GM12864 (cell line): ENCODE results near the gene SLC26A8.

Source experiments
- DNase-seq: peaks from one replicate; pipeline ENCODE4 v3.0.0-alpha.2; 2011; ENCODE audit warnings: low read depth
- H3K4me3 ChIP-seq: 2 replicates; pipeline ENCODE4 v1.5.1; 2011; ENCODE audit warnings: mild to moderate bottlenecking, low read depth, low read length, control low read depth
- TF ChIP-seq, protein P1 (sequence below): IDR thresholded peaks from 2 replicates; pipeline ENCODE4 v1.5.1; 2011; ENCODE audit warnings: low read depth, mild to moderate bottlenecking, moderate library complexity, low read length, control low read depth, inconsistent platforms; ENCODE audit errors: missing control alignments

SLC26A8 gene

DNA sequence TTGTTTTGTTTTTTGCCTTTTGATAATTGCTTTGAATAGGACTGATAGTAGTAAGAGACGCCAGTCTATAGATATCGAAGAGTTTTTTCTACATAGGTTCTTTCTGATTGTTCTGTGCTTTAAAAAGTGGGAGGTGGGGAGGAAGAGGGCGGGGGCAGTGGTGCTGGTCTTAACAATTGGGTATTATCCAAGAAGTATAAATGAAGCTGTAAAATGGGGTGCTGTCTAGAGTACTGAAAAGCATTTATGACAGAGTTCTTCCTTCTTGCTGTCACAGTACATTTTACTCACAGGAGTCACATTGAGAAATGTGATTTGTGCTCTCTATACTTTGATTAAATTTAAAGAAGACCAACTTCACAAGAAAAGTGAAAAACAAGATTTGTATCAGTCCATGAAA, 44.1 kb upstream of the SLC26A8 start:
- no peak overlapping the region for H3K4me3 ChIP-seq
- DNase-seq, result no peak
- TF ChIP-seq, protein P1, sequence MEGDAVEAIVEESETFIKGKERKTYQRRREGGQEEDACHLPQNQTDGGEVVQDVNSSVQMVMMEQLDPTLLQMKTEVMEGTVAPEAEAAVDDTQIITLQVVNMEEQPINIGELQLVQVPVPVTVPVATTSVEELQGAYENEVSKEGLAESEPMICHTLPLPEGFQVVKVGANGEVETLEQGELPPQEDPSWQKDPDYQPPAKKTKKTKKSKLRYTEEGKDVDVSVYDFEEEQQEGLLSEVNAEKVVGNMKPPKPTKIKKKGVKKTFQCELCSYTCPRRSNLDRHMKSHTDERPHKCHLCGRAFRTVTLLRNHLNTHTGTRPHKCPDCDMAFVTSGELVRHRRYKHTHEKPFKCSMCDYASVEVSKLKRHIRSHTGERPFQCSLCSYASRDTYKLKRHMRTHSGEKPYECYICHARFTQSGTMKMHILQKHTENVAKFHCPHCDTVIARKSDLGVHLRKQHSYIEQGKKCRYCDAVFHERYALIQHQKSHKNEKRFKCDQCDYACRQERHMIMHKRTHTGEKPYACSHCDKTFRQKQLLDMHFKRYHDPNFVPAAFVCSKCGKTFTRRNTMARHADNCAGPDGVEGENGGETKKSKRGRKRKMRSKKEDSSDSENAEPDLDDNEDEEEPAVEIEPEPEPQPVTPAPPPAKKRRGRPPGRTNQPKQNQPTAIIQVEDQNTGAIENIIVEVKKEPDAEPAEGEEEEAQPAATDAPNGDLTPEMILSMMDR, result no peak

DNA sequence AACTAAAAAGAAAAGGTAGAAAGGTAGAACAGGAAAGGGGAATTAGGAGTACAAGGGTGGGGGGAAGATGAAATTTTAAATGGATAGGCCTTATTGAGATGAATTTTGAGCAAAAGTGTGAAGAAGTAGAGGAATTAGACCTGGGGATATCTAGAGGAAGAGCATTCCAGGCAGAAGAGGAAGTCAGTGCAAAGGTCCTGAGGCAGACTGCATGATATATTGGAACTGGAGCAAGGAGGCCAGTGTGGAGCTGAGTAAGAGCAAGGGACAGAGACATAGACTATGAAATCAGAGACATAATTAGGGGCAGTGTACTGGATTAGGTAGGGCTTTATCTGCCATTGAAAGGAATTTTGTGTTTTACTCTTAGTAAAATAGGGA, 43.6 kb upstream of the SLC26A8 start:
- TF ChIP-seq, protein P1, result no peak
- DNase-seq, result no peak

DNA sequence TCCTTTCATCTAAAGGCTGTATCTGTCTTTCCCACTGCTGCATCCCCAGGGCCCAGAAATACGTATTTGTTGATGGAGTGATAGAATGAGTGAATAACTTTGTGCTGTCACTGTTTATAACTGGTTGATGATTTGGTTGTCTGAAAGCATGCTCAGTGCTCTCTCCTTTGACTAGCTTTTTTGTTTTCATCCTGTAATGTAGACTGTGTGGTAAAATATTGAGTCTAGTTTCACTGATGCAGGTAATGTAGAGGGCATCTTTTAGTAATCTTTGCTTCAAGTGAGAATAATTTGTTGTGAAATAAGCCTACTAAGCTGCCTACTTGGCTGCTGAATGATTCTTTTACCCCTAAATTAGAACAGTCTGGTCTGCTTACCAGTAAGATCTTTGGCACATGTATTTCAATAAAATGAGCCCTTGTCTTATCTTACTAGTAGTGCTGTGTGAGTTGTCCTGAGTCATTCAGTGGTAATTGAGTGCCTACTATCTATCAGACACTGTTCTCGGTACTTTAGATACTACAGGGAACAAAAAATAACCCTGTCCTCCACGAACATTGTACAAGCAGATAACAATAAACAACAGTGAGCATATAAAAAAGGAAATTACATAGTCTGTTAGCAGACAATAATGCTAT, 43.1 kb upstream of the SLC26A8 start:
- TF ChIP-seq, protein P1, result no peak
- no peak for DNase-seq
- no peak overlapping the region for H3K4me3 ChIP-seq

More for the DNA sequence above, 43.6 kb upstream of the SLC26A8 start:
- no peak overlapping the region for H3K4me3 ChIP-seq

DNA sequence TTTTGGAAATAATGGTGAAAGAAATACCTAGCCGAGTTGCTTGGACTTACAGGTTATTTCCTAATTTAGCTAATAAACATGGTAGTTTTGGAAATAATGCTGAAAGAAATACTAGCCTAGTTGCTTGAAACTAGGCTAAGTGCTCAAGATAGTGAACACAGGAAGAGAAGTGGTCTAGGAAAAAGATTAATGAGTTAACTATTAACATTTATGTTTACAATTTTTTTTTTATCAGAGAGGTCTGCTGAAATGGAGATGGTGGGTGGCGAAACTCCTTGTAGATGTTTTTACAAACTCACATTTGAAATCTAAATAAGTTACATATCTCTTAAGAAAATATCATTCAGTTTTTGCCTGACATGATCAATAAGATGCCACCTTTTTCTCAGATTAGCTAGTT, 42.4 kb upstream of the SLC26A8 start:
- TF ChIP-seq, protein P1, result no peak
- H3K4me3 ChIP-seq, result no peak overlapping the region
- no peak for DNase-seq

DNA sequence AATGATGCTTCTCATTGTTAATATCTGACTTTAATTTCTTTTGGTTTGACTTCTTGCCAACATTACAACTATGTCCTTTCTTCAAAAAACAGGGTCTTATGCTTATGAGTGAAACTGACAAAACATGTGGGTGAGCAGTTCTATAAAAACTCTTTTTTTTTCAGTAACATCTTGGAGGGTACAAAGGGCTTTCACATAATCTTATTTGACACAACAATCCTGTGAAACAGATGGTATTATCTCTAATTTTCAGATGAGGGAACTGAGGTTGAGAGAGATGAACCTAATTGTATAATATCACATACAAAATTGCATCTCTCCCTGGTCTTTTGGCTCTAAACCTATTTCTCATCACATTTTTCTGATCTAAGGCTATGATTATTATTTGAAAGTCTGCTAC, 41.5 kb upstream of the SLC26A8 start:
- no peak for DNase-seq
- H3K4me3 ChIP-seq, result no peak overlapping the region
- TF ChIP-seq, protein P1, result no peak

DNA sequence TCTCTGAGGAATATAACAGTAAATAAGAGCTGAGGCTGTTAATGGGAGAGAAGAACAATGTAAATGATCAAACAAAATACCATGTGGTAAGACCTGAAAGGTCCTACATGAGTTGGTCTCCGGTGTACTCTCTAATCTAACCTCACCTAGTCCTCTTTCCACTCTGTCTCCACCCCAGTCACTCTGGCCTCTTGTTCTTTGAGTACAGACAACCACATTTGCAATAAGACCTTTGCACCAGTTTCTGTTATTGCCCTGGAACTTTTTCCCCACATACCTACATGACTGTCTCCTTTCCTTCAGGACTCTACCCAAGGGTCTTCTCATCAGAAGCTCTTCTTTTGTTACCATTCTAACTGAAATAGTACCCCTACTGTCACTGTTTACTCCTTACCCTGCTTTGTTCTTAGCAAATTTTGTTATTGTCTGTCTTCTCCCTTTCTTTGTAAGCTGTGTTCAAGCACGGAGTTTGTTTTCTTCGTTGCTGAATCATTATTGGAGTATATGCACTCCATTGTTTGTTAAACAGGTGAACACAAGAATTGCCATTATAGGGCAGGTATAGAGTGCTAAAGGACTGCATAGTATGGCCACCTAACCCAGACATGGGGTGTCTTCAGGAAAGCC, 40.4 kb upstream of the SLC26A8 start:
- H3K4me3 ChIP-seq, result no peak overlapping the region
- no peak for DNase-seq
- TF ChIP-seq, protein P1, result no peak
